ENCODE measurements around the gene SHC2. TPM values are rescaled to one million over a fixed set of nuclear protein-coding genes. Genes with fewer than 3 reads are reported as not detected.

SHC2 gene
- total RNA-seq, 1 donor from 2014 or later, result 26.0 TPM

DNA sequence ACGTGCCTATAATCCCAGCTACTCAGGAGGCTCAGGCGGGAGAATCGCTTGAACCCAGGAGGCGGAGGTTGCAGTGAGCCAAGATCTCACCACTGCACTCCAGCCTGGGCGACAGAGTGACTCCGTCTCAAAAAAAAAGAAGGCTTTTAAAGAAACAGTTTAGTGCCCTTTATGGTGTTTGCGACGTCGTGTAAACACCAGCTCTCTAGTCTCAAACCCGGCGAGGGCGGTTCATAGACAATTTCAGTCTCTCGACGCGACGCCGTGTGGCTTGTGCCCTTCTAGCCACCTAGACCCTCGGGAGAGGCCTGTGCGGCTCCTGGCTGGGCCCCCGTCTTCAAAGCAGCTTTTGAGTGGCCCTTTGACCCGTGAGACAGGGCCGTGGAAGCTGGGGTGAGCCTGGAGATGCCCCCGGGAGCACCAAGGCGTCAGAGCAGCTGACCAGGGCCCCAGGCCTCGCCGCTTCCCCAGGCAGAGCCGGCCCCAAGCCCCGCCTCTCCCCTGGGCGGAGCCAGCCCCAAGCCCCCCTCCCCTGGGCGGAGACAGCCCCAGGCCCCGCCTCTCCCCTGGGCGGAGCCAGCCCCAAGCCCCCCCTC is 30.4 kb upstream of the SHC2 start:
- no peak overlapping the region for H3K4me3 ChIP-seq
- H3K27ac ChIP-seq, result no peak overlapping the region
- H3K36me3 ChIP-seq, result no peaks in the 10 kb centered on the region
- peaks cover 4% of the 10 kb centered on the region for H3K27me3 ChIP-seq
- no peak for TF ChIP-seq POLR2AphosphoS5 (IDR thresholded peaks at IDR 0.05; ENCODE audit: insufficient read depth in 1 of 2, low read depth in 1 of 2)
- TF ChIP-seq, protein P1, sequence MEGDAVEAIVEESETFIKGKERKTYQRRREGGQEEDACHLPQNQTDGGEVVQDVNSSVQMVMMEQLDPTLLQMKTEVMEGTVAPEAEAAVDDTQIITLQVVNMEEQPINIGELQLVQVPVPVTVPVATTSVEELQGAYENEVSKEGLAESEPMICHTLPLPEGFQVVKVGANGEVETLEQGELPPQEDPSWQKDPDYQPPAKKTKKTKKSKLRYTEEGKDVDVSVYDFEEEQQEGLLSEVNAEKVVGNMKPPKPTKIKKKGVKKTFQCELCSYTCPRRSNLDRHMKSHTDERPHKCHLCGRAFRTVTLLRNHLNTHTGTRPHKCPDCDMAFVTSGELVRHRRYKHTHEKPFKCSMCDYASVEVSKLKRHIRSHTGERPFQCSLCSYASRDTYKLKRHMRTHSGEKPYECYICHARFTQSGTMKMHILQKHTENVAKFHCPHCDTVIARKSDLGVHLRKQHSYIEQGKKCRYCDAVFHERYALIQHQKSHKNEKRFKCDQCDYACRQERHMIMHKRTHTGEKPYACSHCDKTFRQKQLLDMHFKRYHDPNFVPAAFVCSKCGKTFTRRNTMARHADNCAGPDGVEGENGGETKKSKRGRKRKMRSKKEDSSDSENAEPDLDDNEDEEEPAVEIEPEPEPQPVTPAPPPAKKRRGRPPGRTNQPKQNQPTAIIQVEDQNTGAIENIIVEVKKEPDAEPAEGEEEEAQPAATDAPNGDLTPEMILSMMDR (IDR thresholded peaks at IDR 0.05), result no peak
- no peak for TF ChIP-seq POLR2A (IDR thresholded peaks at IDR 0.05)
- H3K4me1 ChIP-seq, result peaks cover 18% of the 10 kb centered on the region
- intact Hi-C loops (cut with DNase I), result no loop called here
- DNase-seq (ENCODE audit: extremely low spot score in 2 of 2), result no peak
- no peaks in the 10 kb centered on the region for H3K9me3 ChIP-seq

DNA sequence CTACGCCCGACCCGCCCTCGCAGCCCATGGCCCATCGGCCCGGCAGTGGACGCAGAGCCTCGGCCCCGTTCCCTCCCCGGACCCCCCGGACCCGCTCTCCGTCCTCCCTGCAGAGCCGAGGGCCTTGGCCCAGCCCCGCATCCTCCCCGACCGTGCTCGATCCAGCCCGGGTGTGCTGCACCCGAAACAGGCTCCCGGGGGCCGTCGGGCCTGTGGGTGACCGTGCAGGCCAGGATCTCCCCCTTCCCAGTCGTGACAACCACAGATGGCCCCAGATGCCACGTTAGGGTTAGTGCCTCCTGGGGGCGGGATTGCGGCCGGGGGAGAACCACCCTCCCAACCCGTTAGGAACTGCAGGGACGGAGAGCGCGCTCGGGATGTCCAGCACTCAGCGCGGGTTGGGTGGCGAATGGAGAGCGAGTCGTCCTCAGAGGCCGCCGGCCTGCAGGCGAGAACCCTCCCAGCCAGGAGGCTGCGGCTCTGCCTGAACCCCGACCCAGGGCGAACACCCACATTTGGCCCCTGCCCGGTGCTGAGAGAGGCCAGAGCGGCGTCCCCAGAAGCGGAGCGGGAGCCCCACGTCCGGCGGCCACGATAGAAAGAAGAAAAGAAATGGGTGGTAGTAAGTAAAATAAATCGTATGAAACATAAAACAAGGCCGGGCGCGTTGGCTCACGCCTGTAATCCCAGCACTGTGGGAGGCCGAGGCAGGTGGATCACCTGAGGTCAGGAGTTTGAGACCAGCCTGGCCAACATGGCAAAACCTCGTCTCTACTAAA is 28.8 kb upstream of the SHC2 start:
- TF ChIP-seq POLR2AphosphoS5 (IDR thresholded peaks at IDR 0.05; ENCODE audit: insufficient read depth in 1 of 2, low read depth in 1 of 2), result no peak
- no peak for TF ChIP-seq POLR2A (IDR thresholded peaks at IDR 0.05)
- TF ChIP-seq, protein P1 (IDR thresholded peaks at IDR 0.05), result no peak
- intact Hi-C loops (cut with DNase I), result no loop called here
- DNase-seq (ENCODE audit: extremely low spot score in 2 of 2), result no peak
- Histone ChIP-seq H3K4me1 (peaks cover 18% of the 10 kb centered on the region), H3K9me3 (no peaks in the 10 kb centered on the region), H3K4me3 (peak overlapping the region; percentile 77 to 95), H3K36me3 (no peaks in the 10 kb centered on the region), H3K27ac (peak overlapping the region; percentile 91), H3K27me3 (no peaks in the 10 kb centered on the region)

DNA sequence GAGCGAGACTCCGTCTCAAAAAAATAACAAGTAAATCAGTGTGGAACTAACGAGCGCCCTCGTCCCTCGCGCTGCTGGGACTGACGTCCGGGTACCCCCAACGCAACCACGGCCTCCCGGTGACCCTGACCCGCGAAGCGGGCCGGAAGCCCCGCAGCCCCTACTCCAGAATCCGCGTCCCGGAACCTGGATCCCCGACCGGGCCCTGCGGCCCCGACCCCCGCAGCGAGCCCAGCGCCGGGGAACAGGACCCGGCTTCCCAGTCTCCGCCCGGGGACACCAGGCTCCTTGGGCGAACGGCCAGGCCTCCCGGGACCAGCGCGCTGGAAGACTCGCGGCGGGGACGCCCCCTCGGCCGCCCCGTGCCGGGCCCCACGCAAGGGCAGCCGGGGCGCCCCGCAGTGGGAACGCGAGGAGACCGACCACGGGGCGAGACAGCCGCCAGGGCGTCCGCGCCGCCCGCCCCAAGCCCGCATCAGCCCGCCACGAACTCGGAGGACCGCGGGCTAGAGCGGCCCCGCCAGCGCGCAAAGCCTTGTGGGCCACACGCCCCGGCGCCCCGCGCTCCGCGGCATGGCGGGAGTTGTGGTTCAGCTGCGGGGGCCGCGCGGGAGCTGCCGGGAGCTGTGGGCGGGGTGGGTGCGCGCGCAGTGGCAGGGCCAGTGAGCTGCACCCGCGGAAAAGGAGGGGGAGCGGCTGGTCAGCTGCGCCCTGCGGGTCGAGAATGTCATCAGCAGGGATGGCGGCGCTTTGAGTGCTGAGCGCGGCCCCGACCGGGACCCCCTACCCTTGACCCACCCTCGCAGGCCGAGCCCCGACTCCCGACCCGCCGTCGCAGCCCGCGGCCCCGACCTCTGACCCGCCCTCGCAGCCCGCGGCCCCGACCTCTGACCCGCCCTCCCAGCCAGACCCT is 27.9 kb upstream of the SHC2 start:
- H3K4me1 ChIP-seq, result peaks cover 18% of the 10 kb centered on the region
- H3K27ac ChIP-seq, result peak overlapping the region; percentile 91
- no peaks in the 10 kb centered on the region for H3K27me3 ChIP-seq
- H3K9me3 ChIP-seq, result no peaks in the 10 kb centered on the region
- TF ChIP-seq, protein P1 (IDR thresholded peaks at IDR 0.05), result peak in 1 of 3 experiments; percentile 11
- TF ChIP-seq POLR2A (IDR thresholded peaks at IDR 0.05) (peak in 1 of 2 donors; percentile 72), POLR2AphosphoS5 (IDR thresholded peaks at IDR 0.05; ENCODE audit: insufficient read depth in 1 of 2, low read depth in 1 of 2) (peak; percentile 46 to 53)
- intact Hi-C loops (cut with DNase I), result no loop called here
- H3K36me3 ChIP-seq, result no peaks in the 10 kb centered on the region
- H3K4me3 ChIP-seq, result peak overlapping the region; percentile 77 to 95
- DNase-seq (ENCODE audit: extremely low spot score in 2 of 2), result no peak

DNA sequence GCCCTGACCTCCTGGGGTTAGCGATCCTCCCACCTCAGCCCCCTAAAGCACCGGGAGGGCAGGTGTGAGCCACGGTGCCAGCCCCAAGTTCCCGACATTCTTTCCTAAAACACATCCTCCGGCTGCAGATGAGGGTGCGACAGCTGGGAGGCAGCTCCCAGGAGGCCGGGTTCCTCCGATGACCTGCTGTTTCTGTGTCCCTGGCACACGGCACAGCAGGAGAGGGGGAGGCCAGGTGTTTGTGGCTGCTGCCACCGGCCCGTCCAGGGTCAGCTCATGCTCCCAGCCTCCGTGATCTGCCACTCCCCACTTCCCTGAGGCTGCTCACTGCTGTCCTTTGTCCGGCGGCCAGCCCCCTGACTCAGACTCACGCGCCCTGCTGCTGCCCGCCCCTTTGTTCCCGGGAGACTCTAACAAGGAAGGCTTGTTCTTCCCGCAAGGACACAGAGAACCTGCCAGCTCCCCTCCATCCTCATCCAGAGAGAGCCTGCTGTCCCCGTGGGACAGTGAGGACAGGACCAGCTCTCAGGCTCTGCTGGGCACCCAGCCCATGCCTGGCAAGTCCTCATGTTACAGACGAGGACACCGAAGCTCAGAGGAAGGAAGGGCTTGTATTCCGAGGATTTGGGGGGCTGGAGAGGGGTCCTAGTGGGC is 24.9 kb upstream of the SHC2 start:
- H3K27ac ChIP-seq, result peak overlapping the region; percentile 36
- no peak overlapping the region for H3K4me3 ChIP-seq
- no peaks in the 10 kb centered on the region for H3K36me3 ChIP-seq

More for the DNA sequence above, 24.9 kb upstream of the SHC2 start:
- intact Hi-C loops (cut with DNase I), result no loop called here
- DNase-seq (ENCODE audit: extremely low spot score in 2 of 2), result no peak
- no peaks in the 10 kb centered on the region for H3K27me3 ChIP-seq
- TF ChIP-seq, protein P1 (IDR thresholded peaks at IDR 0.05), result no peak
- TF ChIP-seq POLR2AphosphoS5 (IDR thresholded peaks at IDR 0.05; ENCODE audit: insufficient read depth in 1 of 2, low read depth in 1 of 2) (peak in 1 of 2 donors; percentile 82), POLR2A (IDR thresholded peaks at IDR 0.05) (no peak)
- H3K9me3 ChIP-seq, result no peaks in the 10 kb centered on the region
- peaks cover 18% of the 10 kb centered on the region for H3K4me1 ChIP-seq

Measured in vagina (tissue), 2 donors.